Activated CD4-positive, CD25-positive, alpha-beta regulatory T cell (primary cell): Measurements from ENCODE around the gene UROS.

ENCODE experiments used
- DNase-seq, 4 experiments: peaks; one replicate each; lab custom pipeline; 2025; lab: John Stamatoyannopoulos, UW

The UROS gene

DNA sequence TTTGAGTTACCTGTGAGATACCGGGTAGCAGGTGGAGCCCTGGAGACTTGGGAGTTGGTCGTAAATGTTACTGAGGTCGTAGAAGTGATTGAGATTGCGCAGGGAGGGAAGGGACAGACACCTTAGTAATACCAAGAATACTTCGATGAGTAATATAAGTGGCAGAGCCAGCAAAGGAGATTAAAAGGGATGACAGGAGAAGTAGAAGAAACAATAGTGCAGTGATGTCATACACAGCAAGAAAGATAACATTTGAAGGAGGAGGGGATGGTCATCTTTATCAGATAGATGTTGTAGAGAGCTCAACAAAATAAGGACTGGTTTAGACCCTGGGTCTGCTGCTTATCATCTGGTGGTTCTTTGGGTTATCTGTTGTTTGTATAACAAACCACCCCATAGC is 5.3 kb upstream of the UROS start:
- DNase-seq: no peak

GRCh38 chr10:125827133-125827532 is 4.1 kb upstream of the UROS start:
- DNase-seq: no peak

- DNase-seq: no peak
These were observed 1.7 kb upstream of the UROS start for GRCh38 chr10:125824736-125825135.

GRCh38 chr10:125823663-125824251 is 699 bp upstream of the UROS start:
- no peak for DNase-seq

DNA sequence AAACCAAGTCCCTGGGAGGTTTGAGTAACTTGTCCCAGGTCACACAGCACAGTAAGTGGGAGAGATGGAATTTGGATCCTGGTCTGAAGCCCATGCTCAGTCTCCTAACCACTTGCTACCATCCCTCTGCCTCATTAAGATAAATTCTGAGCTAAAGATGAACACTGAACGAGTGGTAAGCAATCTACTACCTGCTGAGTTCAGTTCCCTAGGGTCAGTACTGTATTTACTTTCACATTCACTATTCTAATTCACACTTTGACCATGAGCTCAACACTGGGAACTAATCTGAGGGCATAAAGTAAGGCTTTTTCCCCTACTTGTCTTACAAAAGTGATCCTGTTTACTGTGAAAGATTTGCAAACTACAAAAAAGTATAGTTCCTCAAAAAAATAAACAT is 2.4 kb downstream of the UROS start:
- no peak for DNase-seq

- no peak for DNase-seq
These were observed 5.6 kb downstream of the UROS start for GRCh38 chr10:125817337-125817946.

DNA sequence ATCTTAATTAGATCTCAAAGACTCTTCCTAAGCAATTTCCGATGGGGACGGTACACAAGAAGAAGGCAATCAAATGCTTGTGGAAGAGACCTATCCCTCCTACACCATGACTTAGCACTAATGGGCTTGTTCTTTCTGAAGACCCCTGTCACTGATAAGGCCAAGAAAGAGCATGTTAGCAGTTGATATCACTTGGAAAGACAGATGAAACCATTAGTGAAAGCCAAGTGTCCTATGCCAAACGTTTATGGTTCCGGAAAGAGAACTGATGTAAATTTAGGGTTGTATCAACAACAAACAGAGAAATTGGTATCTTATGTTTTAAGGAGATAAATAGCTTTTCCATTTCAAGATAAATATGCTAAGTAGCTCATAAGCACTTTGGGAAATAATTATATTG is 6.5 kb downstream of the UROS start:
- no peak for DNase-seq

- no peak for DNase-seq
These were observed 7.3 kb downstream of the UROS start for GRCh38 chr10:125815764-125816163.

DNA sequence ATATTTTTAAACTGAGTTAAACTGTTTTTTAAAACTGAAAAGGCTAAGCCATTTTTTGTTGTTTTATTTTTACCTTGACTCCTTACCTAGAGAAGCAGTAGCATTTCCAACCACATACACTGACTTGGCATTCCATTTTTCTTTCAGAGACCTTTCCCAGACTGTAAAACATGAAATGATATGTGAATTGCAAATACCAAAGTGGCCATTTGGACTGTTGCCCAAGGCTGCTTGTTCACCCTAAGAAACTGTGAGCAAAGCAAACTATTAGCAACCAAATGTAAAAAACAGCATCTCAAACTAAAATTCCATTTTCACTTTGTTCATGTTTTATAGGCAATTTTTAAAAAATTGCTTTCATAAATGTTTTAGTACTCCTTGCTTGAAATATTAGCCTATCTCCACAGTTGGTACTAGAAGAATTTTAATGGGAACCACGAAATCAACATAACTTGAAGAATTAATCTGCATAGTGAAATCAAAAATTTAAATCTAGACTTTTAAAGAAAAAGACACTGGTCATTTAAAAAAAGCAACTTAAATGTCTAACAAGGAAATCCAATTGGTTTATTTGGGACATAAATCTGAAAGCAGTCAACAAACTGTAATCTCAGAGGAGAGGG is 10.8 kb downstream of the UROS start:
- no peak for DNase-seq

GRCh38 chr10:125811251-125811650 is 11.8 kb downstream of the UROS start:
- no peak for DNase-seq

GRCh38 chr10:125808047-125808446 is 15.0 kb downstream of the UROS start:
- DNase-seq: no peak

DNA sequence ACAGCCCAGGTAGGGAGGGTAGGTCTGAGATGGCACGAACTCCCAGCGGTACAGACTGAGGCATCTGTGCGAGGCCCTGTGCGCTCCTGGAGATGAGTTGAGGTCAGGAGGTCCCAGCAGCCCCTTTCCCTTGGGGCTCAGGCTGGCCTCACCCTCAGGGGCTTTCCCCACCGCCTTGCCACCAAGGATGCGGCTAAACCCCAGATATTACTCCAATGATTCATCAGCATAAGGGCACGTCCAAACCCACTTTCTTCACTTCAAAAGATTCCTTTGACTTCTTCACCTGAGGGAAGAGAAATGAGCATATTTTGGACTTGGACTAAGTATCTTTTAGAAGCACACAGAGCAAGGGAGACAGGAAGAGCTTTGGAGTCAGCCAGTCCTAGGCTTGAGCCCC is 20.3 kb downstream of the UROS start:
- DNase-seq: no peak

DNA sequence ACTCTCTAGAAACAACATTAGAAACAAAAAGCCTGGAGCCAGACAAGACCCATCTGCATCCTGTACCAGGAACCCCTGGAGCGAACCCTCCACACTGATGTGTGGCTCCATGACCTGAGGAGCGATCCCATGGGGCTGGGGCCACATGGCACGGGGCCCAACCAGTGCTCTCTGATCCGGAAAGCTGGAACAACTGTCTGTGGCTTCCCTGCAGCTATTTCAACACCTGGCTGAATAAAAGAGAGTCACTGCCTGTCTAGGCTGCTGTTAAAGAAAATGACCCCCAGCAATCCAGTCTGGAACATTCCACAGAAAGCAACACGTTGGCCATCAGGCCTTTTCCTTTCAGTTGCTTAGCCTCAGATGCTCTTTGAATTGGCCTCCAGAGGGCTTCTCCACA is 20.9 kb downstream of the UROS start:
- DNase-seq: no peak

DNA sequence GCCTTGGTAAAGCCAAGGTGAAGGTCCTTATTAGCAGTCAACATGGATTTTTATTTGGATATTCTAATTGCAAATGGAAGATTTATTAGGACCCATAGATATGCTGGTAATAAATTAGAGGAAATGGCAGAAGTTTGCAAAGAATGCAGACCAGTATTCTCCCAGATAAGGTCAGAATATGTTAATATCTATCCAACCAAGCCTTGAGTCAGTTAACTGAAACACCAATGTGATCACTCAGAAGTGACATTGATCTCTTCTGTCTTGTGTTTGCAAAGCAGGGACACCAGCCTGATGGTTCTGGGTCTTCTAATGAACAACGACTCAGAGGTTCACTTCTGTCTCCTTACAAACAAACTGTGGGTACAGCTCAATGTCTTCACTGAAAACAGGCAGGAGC is 21.5 kb downstream of the UROS start:
- no peak for DNase-seq

DNA sequence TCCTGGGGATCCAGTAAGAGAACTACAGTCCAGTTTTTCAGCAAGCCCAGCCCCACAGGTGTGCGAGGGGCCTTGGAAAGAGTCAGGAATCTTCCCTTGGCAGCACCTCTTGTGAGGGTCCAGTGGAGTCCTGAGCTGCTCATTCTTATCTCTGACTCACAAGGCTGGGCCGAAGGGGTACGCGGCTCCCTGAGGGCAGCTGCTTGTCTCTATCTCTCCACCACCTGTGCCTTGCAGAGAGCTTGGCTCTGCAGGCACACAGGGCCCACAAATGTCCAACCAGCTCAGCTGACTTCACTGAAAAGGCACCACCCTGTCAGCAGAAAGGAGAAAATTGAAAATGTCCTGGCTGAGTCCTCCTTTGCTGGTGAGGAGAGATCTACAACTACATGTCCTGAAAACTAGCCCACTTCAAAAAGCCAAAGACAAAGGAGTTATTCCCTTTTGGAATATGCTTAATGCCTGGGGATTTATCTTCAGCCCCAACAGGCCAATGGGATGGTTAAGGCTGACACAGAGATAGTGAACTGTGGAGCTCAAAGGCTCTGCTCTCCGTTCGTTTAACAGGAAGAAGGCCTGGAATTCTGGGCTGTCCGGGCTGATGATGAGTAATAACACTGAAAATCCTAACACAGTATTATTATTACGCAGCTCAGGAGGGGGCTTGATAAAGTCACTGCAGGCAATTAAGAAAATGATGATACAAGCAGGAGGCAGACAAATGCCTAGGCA is 23.4 kb downstream of the UROS start:
- no peak for DNase-seq

DNA sequence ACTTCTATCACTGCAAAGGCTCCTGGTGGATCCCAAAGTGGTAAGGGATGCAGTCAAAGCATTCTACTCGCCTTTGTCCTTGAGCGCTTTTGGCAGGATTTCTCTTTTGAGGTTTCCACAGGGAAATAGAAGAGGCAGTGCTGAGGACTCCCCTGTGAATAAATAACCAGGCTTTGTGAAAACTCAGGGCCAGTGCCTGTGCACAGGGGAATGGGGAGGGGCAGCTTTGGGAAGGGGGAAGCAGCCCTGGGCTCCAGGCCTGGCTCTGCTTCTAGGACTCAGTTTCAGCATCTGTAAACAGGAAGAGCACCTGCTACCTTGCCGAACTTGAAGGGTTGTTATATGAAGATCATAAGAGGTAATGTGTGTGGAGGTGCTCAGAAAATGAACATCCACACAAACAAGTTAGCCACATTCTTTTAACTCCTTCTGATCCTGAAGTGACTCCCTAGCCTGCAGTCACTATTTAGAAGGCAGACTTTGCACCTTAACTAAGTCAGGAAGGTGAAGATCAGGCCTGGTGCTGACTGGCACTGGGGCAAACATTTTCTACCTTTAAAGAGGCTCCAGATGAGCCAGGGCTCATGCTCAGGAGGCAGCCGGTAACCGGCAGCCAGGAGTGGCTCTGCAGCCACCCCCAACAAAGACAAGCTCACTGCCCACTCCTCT is 24.9 kb downstream of the UROS start:
- DNase-seq: no peak

- DNase-seq: no peak
These were observed 25.6 kb downstream of the UROS start for GRCh38 chr10:125797424-125797823.

DNA sequence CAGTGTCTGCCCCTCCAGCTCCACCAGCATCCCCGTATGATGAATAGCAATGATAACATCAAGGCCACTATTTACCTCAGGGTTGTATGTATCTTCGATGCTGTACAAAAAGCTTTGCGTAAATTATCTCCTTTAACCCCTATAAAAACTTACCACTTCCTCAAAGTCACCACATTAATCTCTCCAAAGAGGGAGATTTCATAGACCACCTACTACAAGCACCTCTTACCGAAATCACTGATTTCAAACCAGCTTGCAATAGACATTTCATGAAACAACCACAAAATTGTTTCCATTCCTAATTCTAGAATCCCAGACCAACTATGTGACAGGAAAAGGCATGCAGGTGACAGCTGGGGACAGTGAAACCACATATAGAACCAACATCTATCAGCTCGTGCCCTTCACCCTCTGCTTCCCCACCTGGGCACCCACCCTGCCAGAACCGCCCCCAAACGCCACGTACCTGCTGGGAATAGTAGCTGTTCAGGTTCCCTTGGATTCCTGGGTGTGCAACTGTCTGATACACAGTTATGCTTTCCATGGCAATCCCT is 27.3 kb downstream of the UROS start:
- DNase-seq: no peak

GRCh38 chr10:125795128-125795527 is 27.9 kb downstream of the UROS start:
- no peak for DNase-seq

DNA sequence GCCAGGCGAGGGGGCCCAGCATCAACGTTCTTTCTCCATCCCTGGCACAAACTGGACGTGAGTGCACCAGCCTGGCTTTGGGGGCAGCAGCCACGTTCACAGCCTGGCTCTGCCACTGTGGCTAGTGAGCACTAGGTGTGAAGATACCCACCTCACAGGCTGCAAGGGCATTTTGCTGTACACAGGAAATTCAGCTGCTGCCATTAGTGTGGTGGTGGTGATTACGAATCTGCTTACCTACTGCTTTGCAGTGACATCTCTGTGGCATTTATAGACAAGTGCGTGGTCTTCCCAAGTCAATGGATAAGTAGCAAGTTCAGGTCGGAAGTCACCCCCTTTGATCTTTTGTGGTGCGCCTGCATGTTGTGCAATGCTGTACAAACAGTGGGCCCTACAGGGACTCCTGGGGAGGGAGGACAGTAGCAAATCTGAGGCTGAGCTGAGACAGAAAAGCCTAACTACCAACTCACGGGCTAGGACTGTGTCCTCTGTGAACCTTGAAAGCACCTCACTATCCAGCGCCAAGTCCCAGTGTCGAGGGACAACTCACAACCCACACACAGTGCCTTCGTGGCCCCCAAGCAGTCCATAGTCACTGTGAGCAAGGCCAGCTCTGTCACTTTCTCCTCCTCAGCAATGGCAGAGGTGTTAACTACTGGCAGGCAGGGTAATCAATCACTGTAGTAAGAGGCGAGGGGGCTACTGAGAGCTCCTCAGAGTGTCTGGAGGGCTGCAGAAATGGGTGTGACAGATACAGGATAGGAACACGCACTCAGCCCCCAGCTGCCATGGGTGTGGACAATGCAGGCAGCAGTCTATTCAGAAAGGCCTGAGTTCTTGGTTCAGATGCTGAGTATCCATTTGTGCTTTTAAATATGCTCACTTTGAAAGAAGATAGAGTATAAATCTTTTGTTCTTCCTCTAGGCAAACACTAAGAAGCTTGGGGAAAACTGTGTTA is 30.4 kb downstream of the UROS start:
- no peak for DNase-seq
